GM18861 (cell line): Measurements from ENCODE around the gene SALL1.

Source experiments
- ATAC-seq: cut with Tn5 transposase; IDR thresholded peaks from one replicate; pipeline ENCODE4 v1.9.1; 2021; ENCODE audit not compliant: unreplicated experiment

SALL1 gene

DNA sequence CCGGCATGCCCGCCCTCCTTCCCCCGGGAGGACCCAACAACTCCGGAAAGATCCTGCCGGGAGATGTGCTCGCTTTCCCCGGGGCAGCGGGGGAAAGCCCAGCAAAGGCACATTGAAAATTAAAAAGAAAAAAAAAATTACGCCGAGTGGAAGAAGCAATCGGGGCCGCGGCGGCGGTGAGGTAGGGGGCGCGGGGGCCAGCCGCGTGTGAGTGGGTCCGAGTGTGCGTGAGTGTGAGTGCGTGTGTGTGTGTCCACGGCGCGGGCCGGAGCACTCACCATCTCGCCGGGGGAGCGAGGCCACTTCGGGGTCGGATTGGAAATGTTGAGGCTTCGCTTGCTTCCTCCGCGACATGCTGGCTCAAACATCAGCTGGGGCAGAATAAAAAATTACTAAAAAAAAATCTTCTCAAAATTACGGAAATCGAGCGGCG is at the start of gene SALL1:
Gene SALL1 (minus strand): TSS at position 383 of the 433 bp plus-strand sequence. CDS start 29 bp downstream, at position 354.
- ATAC-seq, result no peak

DNA sequence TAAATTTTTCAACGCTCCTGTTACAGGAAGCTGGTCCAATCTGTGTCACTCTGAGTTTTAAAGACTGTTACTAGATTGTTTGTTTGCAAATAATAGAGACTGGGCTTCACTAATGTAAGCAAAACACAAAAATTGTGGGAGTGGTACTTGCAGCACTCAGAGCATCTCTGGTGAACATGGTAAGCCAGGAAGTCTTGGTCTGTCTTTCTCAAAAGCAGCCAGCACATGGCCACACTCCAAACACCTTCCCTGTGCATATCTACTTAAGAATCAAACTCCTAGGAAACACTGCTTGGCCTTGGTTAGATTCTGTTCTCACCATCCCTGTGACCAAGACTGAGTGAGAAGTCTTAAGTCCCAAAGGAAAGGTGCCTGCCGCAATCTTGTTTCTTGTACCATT is 49.7 kb upstream of the SALL1 start:
- no peak for ATAC-seq

- ATAC-seq, result no peak
These were observed 47.1 kb upstream of the SALL1 start for GRCh38 chr16:51197953-51198748.

DNA sequence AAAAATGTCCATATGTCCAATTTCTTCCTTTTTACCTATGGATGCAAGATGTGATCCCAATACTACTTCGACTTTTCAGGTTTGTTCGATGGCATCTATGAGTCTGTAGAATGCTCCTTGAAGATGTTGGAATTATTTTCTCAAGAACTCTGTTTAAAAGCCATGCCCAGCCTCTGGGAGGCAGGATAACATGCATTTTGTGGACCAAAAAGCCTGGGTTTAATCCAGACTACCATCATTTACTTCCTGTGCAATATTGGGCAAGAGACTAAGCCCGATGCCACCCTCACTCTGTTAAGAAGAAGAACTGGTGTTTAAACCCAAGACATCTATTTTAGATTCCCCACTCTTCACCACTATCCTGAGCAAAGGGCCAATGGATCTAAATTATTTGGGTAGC is 42.8 kb upstream of the SALL1 start:
- no peak for ATAC-seq

- peak; percentile 84 for ATAC-seq
These were observed 33.8 kb upstream of the SALL1 start for GRCh38 chr16:51184702-51185433.

DNA sequence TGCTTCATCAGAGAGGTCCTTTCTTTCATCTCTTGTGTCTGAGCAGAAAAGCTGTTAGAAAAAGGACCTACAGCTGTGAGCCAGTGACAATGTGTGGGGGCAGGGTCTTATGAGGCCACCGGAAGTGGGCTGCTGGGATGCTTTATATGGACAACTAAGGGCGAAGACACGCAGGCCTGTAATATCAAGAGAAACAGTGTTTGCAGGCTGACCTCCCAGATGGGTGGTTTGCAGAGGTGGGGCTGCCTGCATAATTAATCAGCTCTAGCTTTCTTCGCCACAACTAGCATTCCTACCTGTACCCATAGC is 30.4 kb upstream of the SALL1 start:
- ATAC-seq, result no peak

DNA sequence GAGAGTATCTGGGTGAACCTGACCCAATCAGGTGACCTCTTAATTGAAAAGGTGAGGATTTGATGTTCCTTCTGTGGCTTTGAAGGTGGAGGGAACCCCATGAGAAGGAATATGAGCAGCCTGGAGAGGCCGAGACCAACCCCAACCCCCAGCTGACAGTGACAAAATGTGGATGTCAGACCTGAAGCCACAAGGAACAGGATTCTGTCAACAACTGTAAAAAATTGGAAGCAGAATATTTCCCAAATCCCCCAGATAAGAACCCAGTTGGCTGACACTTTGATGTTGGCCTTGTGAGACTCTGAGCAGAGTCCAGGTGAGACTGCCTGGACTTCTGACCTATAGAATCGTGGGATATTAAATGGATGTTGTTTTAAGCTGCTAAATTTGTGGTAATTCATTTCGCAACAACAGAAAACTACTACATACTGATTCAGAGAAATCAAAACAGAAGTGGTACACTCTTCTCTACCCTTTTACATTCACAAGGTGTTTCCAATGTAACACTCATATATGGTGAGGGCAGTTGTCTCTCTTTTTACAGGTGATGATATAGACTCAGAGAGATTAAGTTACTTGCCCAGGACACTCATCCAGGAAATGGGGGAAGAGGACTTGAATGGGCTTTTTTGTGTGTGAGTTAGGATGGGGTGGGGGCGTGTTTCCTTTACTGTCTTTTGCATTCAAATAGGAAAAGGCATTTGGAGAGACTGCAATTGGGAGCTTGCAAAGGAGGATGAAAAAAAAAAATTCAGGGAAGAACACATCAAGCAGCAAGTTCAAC is 29.8 kb upstream of the SALL1 start:
- ATAC-seq, result no peak

DNA sequence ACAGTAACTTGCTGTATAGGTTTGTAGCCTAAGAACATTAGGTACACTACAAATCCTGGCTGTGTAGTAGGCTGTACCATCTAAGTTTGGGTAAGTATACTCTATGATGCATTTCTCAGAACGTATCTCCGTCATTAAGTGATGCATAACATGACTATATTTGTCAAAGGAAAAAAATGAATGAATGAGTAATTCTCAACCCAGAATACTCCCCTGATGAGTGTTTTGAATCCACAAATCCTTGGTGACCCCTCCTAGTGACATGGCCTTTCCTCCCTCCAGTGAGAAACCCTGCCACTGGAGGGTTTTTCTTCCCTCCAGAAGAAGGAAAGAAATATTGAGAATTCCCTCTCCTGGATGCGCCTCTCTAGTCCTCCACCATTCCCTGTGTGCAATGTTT is 24.0 kb upstream of the SALL1 start:
- no peak for ATAC-seq

- ATAC-seq, result no peak
These were observed 21.3 kb upstream of the SALL1 start for GRCh38 chr16:51172368-51172767.

DNA sequence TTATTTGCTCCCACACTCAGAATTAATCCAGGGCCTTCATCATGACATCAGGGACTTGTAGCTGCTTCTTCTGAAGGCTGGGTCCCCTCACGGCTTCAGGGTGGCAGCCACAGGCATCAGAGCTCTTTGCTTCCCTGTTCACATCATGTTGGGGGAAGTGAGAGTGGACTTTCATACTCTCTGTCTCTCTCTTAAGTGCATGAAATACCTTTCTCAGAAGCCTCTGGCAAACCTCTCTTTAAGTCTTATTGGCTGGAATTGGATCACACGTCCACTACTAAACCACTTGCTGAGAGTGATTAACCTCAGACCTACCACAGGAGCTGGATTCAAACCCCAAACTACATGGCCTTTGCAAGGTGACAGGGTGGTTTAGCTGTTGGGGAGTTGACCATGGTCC is 17.7 kb upstream of the SALL1 start:
- no peak for ATAC-seq

DNA sequence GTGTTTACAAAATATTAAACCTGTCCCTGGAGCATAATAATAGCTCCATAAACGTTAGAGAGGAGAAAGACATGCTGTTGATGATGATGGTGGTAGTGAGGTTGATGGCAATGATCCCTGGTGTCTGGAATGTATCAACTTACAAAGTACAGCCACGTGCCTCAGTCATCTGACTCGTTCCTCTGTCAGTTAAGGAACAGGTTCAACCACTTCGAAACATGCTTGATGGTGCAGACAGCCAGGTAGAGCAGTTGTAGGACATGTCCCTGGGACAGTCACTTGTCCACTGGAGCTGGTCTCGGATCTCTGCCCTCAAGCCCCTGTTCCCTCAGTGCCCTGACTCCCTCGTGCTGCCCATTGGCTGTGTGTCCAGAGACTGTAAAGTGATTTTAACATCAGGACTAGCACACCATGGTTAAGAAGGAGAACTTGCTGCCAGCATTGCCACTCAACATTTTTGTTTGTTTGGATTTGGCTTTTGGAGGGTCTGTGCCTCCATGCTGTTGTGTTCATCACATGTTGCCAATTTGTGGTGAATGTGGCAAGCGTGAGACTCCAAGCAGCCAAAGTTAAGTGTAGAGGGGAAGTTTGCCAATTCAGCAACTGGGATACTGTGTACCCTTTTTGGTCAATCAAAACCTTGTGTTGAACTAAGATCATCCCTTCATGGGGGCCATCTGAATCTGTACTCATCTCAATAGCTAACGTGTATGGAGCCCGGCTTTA is 16.3 kb upstream of the SALL1 start:
- no peak for ATAC-seq

GRCh38 chr16:51166541-51166940 is 15.5 kb upstream of the SALL1 start:
- no peak for ATAC-seq

DNA sequence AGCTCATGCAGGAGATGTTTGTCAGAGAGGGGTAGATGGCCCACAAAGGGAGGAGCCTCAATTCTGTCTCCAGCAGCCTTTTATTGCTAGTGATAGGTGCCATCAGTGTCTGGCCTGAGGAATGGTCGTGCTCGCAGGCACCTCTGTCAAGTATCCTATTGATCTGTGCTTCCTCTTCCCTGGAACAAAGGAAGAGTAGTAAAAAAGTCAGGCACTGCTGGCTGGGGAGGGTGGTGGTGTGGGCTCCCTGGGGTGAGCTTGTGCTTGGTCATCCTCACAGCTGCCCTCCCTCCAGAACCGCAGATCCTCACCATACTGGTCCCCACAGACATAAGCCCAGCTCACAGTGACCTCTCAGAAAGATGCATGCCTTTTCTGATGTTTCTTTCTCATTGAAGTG is 15.0 kb upstream of the SALL1 start:
- ATAC-seq, result no peak

DNA sequence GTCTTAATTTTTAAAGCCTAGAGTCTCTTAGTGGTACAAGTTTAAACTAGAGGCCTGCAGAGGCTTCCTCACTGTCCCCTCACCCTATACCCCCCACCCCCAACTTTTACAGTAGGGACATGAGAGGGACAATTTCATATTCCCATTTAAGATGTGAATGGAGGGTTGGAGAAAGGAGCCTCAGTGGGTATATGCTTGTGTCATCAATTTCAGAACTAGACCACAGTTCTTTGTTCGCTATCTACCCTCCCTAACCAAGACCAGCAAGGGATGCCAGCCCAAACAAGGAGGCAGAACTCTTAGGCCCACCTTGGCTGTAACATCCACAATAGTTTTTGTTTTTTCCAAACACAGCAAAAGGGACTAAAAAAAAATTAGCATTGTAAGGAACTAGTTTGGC is 14.0 kb upstream of the SALL1 start:
- no peak for ATAC-seq

GRCh38 chr16:51164574-51164973 is 13.5 kb upstream of the SALL1 start:
- ATAC-seq, result no peak

DNA sequence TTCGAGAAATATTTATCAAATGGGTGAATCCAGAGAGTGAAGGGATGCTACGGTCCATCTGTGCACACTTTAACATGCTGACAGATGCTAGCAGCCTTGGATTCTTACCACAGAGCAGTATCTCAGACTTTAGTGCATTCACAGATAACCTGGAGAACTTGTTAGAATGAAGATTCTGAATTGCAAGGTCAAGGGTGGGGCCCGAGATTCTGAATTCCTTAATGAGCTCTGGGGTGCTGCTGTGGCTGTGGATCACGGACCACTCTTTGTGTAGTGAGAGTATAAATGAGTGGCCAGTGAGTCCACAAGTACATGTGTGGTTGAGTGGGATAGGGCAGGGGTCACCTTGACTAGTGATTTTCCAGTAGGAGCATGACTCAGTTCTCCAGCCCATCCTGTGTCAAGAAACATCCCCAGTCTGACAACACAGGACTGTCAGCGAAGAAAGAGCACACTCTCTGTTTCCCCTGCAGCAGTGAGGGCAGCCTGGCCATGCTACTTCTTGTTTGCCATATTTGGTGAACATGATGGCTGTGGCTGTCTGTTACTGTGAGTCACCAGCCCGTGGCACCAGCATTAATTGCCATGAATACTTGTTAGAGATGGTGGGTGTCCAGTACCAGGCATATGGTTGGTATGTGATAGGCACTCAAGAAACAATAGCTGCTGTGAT is 13.0 kb upstream of the SALL1 start:
- ATAC-seq, result no peak

GRCh38 chr16:51163366-51163765 is 12.3 kb upstream of the SALL1 start:
- ATAC-seq, result no peak

DNA sequence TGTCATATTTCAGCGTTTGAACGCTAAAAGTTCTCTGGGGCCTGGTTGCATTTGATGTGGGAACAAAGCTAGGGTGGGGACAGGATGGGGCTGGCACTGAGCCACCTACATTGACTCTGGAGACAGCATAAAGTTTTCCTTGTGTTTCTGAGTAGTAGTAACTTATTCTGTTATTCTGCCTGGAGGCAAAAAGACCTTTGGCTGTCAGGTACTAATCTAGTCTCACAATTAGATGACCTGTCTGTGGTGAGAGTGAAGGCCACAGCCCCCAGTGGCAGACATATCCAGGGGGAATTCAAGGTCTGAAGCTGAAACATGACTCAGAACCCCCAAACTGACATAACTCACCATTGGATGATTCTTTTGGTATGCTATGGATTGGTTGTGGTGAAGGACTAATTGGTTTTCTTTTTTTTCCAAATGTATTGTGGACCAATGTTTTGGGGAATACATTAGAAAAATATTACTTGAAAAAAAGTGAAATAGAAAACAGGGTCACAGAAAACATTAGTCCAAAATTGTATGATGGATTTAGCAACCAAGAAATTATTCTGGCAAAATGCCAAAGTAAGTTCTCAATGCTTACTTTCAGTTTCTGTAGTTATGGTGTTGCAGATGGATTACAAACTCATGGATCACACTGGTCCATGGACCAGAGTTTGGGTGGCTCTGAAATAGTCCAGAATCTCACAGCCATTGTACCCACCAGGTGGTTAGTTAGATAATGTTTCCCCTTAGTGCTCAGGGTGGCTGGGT is 10.5 kb upstream of the SALL1 start:
- ATAC-seq, result no peak

DNA sequence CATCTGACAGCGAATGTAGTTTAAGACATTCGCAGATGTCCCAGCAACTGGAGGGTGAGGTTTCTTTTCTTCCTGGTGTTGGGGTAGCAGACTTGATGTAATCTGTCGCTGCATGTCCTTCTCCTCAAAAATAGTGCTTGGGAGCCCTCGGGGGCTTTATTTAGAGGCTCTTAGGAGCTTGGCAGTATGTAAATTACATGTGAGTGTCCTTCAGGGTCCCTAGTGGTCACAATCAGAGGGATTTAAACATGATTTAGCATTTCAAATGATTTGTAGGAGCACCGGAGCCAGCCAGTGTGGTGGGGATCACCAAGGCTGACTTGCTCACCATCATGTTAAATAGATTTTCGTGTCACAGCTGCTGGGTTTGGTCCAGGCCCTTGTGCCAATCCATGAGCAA is 8.8 kb upstream of the SALL1 start:
- no peak for ATAC-seq

DNA sequence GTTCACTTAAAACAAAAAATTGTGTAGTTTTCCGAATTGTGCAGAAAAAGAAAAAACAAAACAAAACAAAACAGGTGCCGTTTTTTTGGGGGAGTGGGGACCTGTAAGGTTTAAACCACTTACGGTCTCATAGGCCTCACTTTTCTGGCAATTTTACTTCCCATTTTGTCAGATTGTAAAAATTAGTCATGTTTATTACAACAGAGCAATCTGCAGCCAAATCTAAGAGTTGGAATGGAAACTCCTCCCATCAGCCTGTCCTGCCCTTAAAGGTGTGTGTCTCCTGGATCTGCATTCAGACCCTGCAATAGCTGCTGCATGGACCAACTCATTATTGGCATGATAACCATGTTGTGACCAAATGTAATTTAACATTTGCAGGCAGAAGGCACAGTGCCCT is 8.2 kb upstream of the SALL1 start:
- no peak for ATAC-seq
